22Rv1 (cell line): ENCODE data around the gene SPN.
"Not testable (repeated sequence)": the region's sequence is repeated elsewhere in the genome, so short reads cannot be mapped to it uniquely, and the experiment has no call there.

ENCODE experiments used
- CTCF ChIP-seq: fragments of 450-650 bp; IDR thresholded peaks from 2 replicates; pipeline ENCODE4 v1.5.1; 2017; ENCODE audit warnings: mild to moderate bottlenecking
- ZFX ChIP-seq: fragments of 450-650 bp; IDR thresholded peaks from 2 replicates; pipeline ENCODE4 v1.6.1; 2017; ENCODE audit warnings: antibody characterized with exemption, borderline replicate concordance

GRCh38 chr16:29707160-29707559 is 44.1 kb downstream of the SPN start:
- not testable (repeated sequence) for TF ChIP-seq CTCF, ZFX
